Right renal pelvis (tissue), 4 donors: ENCODE results near the gene STARD10. TPM values are rescaled to one million over a fixed set of nuclear protein-coding genes. Genes with fewer than 3 reads are reported as not detected.

ENCODE experiments used
- DNase-seq, 4 donors: peaks; one replicate each; pipeline ENCODE4 v3.0.0-alpha.2; 2013; ENCODE audit warnings: low read depth in 4 of 4, low spot score in 3 of 4, missing footprints in 1 of 4
- polyA plus RNA-seq, 4 donors: library from polyadenylated mRNA; unstranded; fragments of 120-200 nt; gene quantifications; one replicate each; pipeline ENCODE4 v1.2.1, GENCODE V29; 2013; ENCODE audit not compliant: insufficient read length in 4 of 4

The STARD10 gene
- polyA plus RNA-seq, 4 donors = 69.5 to 92.6 (median 79.9) TPM

- no peak for DNase-seq
Measured at GRCh38 chr11:72767203-72768062, 26.4 kb downstream of the STARD10 start.

GRCh38 chr11:72766152-72766902 is 27.5 kb downstream of the STARD10 start:
- DNase-seq = no peak

GRCh38 chr11:72764503-72764902 is 29.3 kb downstream of the STARD10 start:
- no peak for DNase-seq

GRCh38 chr11:72763823-72764222 is 30.0 kb downstream of the STARD10 start:
- DNase-seq = no peak

GRCh38 chr11:72762641-72763304 is 31.1 kb downstream of the STARD10 start:
- DNase-seq = no peak

- DNase-seq = no peak
Measured at GRCh38 chr11:72760539-72761405, 33.1 kb downstream of the STARD10 start.

GRCh38 chr11:72759468-72759985 is 34.3 kb downstream of the STARD10 start:
- DNase-seq = no peak

- no peak for DNase-seq
Measured at GRCh38 chr11:72758690-72759389, 35.0 kb downstream of the STARD10 start.

GRCh38 chr11:72758304-72758689 is 35.5 kb downstream of the STARD10 start:
- no peak for DNase-seq

- no peak for DNase-seq
Measured at GRCh38 chr11:72755713-72756285, 38.0 kb downstream of the STARD10 start.

- no peak for DNase-seq
Measured at GRCh38 chr11:72754544-72755155, 39.2 kb downstream of the STARD10 start.

- no peak for DNase-seq
Measured at GRCh38 chr11:72754149-72754543, 39.7 kb downstream of the STARD10 start.

- no peak for DNase-seq
Measured at GRCh38 chr11:72753341-72754148, 40.3 kb downstream of the STARD10 start.

- peak; percentile 41 to 58 (median 51) for DNase-seq
Measured at GRCh38 chr11:72752088-72752914, 41.5 kb downstream of the STARD10 start, which contains the start of gene ARAP1. ARAP1 (minus strand) TSS chr11:72752408; CDS start chr11:72727128, 25,280 bp downstream.

- no peak for DNase-seq
Measured at GRCh38 chr11:72751116-72752087, 42.4 kb downstream of the STARD10 start.
